HG02884 (cell line): ENCODE data around the gene SPHKAP.
"Not testable (repeated sequence)": the region's sequence is repeated elsewhere in the genome, so short reads cannot be mapped to it uniquely, and the experiment has no call there.

Experiments used
- ATAC-seq: cut with Tn5 transposase; IDR thresholded peaks from one replicate; pipeline ENCODE4 v1.9.1; 2021; ENCODE audit warnings: mild to moderate bottlenecking, moderate library complexity; ENCODE audit not compliant: unreplicated experiment

The SPHKAP gene

GRCh38 chr2:228104215-228104614 lies 77.3 kb downstream of the SPHKAP start:
- ATAC-seq = no peak

- ATAC-seq = no peak
Measured at GRCh38 chr2:228103379-228103778, 78.1 kb downstream of the SPHKAP start.

GRCh38 chr2:228102949-228103348 lies 78.5 kb downstream of the SPHKAP start:
- ATAC-seq = no peak

GRCh38 chr2:228094377-228094921 lies 87.0 kb downstream of the SPHKAP start:
- no peak for ATAC-seq

- no peak for ATAC-seq
Measured at GRCh38 chr2:228092056-228092455, 89.4 kb downstream of the SPHKAP start.

- no peak for ATAC-seq
Measured at GRCh38 chr2:228086561-228086960, 94.9 kb downstream of the SPHKAP start.

- no peak for ATAC-seq
Measured at GRCh38 chr2:228084717-228085116, 96.8 kb downstream of the SPHKAP start.

- ATAC-seq = no peak
Measured at GRCh38 chr2:228083131-228083530, 98.4 kb downstream of the SPHKAP start.

GRCh38 chr2:228082571-228082970 lies 98.9 kb downstream of the SPHKAP start:
- no peak for ATAC-seq

- no peak for ATAC-seq
Measured at GRCh38 chr2:228079194-228079593, 102.3 kb downstream of the SPHKAP start.

- ATAC-seq = not testable (repeated sequence)
Measured at GRCh38 chr2:228076695-228077094, 104.8 kb downstream of the SPHKAP start.

- ATAC-seq = no peak
Measured at GRCh38 chr2:228072669-228073068, 108.8 kb downstream of the SPHKAP start.

- no peak for ATAC-seq
Measured at GRCh38 chr2:228067309-228067708, 114.2 kb downstream of the SPHKAP start.

GRCh38 chr2:228066126-228066798 lies 115.2 kb downstream of the SPHKAP start:
- no peak for ATAC-seq

- ATAC-seq = no peak
Measured at GRCh38 chr2:228065686-228066085, 115.8 kb downstream of the SPHKAP start.

GRCh38 chr2:228064796-228065315 lies 116.6 kb downstream of the SPHKAP start:
- ATAC-seq = no peak

- no peak for ATAC-seq
Measured at GRCh38 chr2:228064024-228064423, 117.5 kb downstream of the SPHKAP start.

GRCh38 chr2:228063558-228063957 lies 117.9 kb downstream of the SPHKAP start:
- ATAC-seq = no peak

GRCh38 chr2:228059735-228060134 lies 121.8 kb downstream of the SPHKAP start:
- no peak for ATAC-seq

GRCh38 chr2:228056293-228057097 lies 125.0 kb downstream of the SPHKAP start:
- ATAC-seq = no peak

- ATAC-seq = no peak
Measured at GRCh38 chr2:228048838-228049490, 132.5 kb downstream of the SPHKAP start.
